Nephron (organoid): ENCODE data around the gene NEURL1.
A peak's percentile ranks its signal among the peaks of the same experiment; 100 is the strongest.

Experiments used
- H3K27ac Mint-ChIP-seq, 3 experiments: 2 replicates each; pipeline ENCODE4 v1.8.0; 2020; ENCODE audit warnings: mixed read lengths in 3 of 3, mild to moderate bottlenecking in 2 of 3, moderate library complexity in 1 of 3
- H3K27me3 Mint-ChIP-seq: 2 replicates; pipeline ENCODE4 v1.8.0; 2021; ENCODE audit warnings: low read depth, mild to moderate bottlenecking, moderate library complexity, mixed read lengths
- H3K36me3 Mint-ChIP-seq: 2 replicates; pipeline ENCODE4 v1.8.0; 2020; ENCODE audit warnings: low read depth, mixed read lengths
- H3K4me1 Mint-ChIP-seq: 2 replicates; pipeline ENCODE4 v1.8.0; 2020; ENCODE audit warnings: mixed read lengths
- H3K4me3 Mint-ChIP-seq, 3 experiments: 2 replicates each; pipeline ENCODE4 v1.8.0; 2020; ENCODE audit warnings: mild to moderate bottlenecking in 3 of 3, mixed read lengths in 3 of 3, moderate library complexity in 2 of 3
- H3K9me3 Mint-ChIP-seq: 2 replicates; pipeline ENCODE4 v1.8.0; 2020; ENCODE audit warnings: mixed read lengths
- CTCF ChIP-seq, 3 experiments: fragments of 200-600 bp; sonication (generic); IDR thresholded peaks; one replicate each; pipeline ENCODE4 v1.5.0; 2021; ENCODE audit warnings: antibody characterized with exemption in 3 of 3; ENCODE audit not compliant: unreplicated experiment in 3 of 3

The NEURL1 gene

DNA sequence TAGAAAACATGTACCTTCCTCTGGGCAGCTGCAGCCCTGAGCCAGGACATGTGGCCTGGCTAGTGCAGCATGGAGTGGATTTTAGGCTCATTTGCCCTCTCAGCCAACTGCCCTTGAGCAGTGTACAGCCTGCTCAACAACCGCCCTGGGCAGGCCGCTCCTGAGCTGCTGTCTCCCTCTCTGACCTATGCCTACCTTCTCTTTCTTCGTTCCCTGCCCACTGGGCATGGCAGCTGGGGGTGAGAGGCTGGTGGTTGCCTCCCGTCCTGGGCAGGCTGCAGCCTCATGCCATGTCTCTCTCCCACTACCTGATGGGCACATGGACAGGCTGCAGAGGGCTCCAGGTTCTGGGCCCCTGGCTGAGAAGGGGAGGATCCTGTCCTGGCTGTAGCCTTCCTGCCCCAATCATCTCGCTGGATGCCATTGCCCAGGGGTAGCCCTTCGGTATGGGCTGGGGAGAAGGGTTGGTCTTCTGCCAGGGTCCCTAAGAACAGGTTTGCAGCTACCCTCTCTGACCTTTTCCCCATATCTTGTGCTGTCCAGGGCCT, 97.3 kb downstream of the NEURL1 start:
- H3K36me3 Mint-ChIP-seq: peaks cover 24% of the 10 kb centered on the region
- peaks cover 11% of the 10 kb centered on the region for H3K9me3 Mint-ChIP-seq
- H3K4me1 Mint-ChIP-seq: peaks cover 18% of the 10 kb centered on the region
- H3K27me3 Mint-ChIP-seq: peaks cover 4% of the 10 kb centered on the region
- H3K27ac Mint-ChIP-seq: no peak overlapping the region
- TF ChIP-seq CTCF (IDR thresholded peaks at IDR 0.05; ENCODE audit: unreplicated experiment in 3 of 3): no peak
- no peak overlapping the region for H3K4me3 Mint-ChIP-seq

DNA sequence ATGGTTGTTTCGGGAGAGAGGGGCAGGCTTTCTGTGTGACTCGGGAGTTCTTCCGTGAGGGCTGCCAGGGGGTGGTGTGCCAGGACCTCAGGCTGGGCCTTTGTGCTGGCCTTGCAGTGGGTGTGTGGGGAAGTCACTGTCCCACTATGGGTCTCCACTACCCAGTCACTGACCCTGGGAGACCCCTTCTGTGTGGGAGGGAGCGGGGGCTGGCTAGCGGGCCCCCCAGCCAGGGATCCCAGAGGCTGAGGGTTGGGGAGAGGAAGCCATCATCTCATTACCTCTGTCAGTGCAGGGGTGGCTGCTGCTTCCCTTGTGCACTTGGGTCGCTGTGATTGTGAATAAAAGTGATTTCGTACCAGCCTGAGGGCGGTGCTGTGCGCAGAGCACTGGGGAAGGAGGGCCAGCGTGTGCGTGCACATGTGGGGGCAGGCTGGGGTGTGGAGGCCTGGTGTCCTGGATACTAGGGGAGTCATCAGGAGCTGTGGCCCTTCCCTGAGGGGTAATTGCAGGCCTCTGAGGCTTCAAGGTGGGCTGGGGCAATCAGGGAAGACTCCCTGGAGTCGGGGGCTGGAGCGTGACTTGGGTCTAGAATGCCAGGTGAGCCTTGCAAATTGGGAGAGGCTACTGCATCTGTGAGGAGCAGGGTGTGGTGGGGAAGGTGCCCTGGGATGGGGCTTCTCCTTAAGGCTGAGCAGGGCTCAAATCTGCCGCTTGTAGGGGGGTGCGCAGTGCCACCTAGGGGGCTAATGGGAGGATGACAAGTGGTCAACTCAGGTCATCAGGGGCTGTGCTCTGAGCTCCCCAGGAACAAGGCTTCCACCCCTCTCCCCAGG, 98.9 kb downstream of the NEURL1 start:
- Mint-ChIP-seq H3K4me1 (peaks cover 24% of the 10 kb centered on the region), H3K4me3 (no peak overlapping the region), H3K9me3 (peaks cover 2% of the 10 kb centered on the region), H3K36me3 (peaks cover 13% of the 10 kb centered on the region), H3K27me3 (peaks cover 4% of the 10 kb centered on the region), H3K27ac (no peak overlapping the region)
- peak; percentile 54 to 67 (median 63) for TF ChIP-seq CTCF (IDR thresholded peaks at IDR 0.05; ENCODE audit: unreplicated experiment in 3 of 3)

GRCh38 chr10:103593022-103593570, 99.6 kb downstream of the NEURL1 start:
- peaks cover 27% of the 10 kb centered on the region for H3K4me1 Mint-ChIP-seq
- H3K27ac Mint-ChIP-seq: no peak overlapping the region
- no peak for TF ChIP-seq CTCF (IDR thresholded peaks at IDR 0.05; ENCODE audit: unreplicated experiment in 3 of 3)
- H3K4me3 Mint-ChIP-seq: no peak overlapping the region
- peaks cover 8% of the 10 kb centered on the region for H3K36me3 Mint-ChIP-seq
- H3K9me3 Mint-ChIP-seq: no peaks in the 10 kb centered on the region
- peaks cover 4% of the 10 kb centered on the region for H3K27me3 Mint-ChIP-seq

GRCh38 chr10:103595933-103596726, 102.6 kb downstream of the NEURL1 start:
- no peaks in the 10 kb centered on the region for H3K27me3 Mint-ChIP-seq
- no peak for TF ChIP-seq CTCF (IDR thresholded peaks at IDR 0.05; ENCODE audit: unreplicated experiment in 3 of 3)
- no peaks in the 10 kb centered on the region for H3K9me3 Mint-ChIP-seq
- H3K4me1 Mint-ChIP-seq: peaks cover 37% of the 10 kb centered on the region
- no peak overlapping the region for H3K4me3 Mint-ChIP-seq
- peaks cover 5% of the 10 kb centered on the region for H3K36me3 Mint-ChIP-seq
- no peak overlapping the region for H3K27ac Mint-ChIP-seq

- TF ChIP-seq CTCF (IDR thresholded peaks at IDR 0.05; ENCODE audit: unreplicated experiment in 3 of 3): no peak
- Mint-ChIP-seq H3K36me3 (peaks cover 8% of the 10 kb centered on the region), H3K27ac (no peak overlapping the region), H3K27me3 (no peaks in the 10 kb centered on the region), H3K9me3 (no peaks in the 10 kb centered on the region), H3K4me3 (no peak overlapping the region), H3K4me1 (peaks cover 37% of the 10 kb centered on the region)
Measured at GRCh38 chr10:103597003-103597402, 103.5 kb downstream of the NEURL1 start.
